ENCODE data around the gene PRR5L. TPM values are rescaled to one million over a fixed set of nuclear protein-coding genes. Genes with fewer than 3 reads are reported as not detected.
A peak's percentile ranks its signal among the peaks of the same experiment; 100 is the strongest.

The PRR5L gene
- total RNA-seq, 2 donors from 2014 or later, result 172 to 533 TPM

- Mint-ChIP-seq H3K36me3 (no peaks in the 10 kb centered on the region), H3K4me3 (no peak overlapping the region), H3K4me1 (ENCODE audit: low read depth in 2 of 2) (peaks cover 4 to 17% of the 10 kb centered on the region in 2 donors), H3K27ac (peak overlapping the region in 1 of 2 donors; percentile 61), H3K9me3 (no peaks in the 10 kb centered on the region), H3K27me3 (peaks cover 0 to 6% of the 10 kb centered on the region in 2 donors)
- DNase-seq (ENCODE audit: low spot score) (no peak), ATAC-seq (no peak)
Measured at GRCh38 chr11:36296884-36297543, 926 bp downstream of the PRR5L start.

GRCh38 chr11:36300650-36301049 is 4.6 kb downstream of the PRR5L start:
- no peaks in the 10 kb centered on the region for H3K9me3 Mint-ChIP-seq
- H3K4me3 Mint-ChIP-seq, result no peak overlapping the region
- H3K27ac Mint-ChIP-seq, result peak overlapping the region in 1 of 2 donors; percentile 28
- no peak for DNase-seq (ENCODE audit: low spot score)
- ATAC-seq, result no peak
- H3K4me1 Mint-ChIP-seq (ENCODE audit: low read depth in 2 of 2), result peaks cover 0 to 6% of the 10 kb centered on the region in 2 donors
- peaks cover 0 to 6% of the 10 kb centered on the region in 2 donors for H3K27me3 Mint-ChIP-seq
- no peaks in the 10 kb centered on the region for H3K36me3 Mint-ChIP-seq

DNA sequence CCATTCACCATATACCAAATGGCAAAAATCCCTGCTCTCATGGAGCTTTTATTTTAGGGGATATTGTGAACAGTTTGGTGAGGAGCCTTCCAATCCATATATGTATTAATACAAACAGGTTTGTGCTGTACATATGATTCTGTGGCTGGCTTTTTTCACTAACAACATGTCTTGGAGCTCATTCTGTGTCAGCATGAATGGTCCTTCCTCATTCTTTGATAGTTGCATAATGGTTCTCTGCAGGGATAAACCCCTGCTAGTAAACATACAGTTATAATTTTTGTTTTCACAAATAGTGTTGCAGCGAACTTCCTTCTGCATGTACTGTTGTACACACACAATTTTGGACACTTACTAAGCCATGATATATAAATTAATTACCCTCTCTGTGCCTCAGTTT is 8.3 kb downstream of the PRR5L start:
- H3K4me1 Mint-ChIP-seq (ENCODE audit: low read depth in 2 of 2), result peaks cover 21 to 25% of the 10 kb centered on the region in 2 donors
- DNase-seq (ENCODE audit: low spot score) (no peak), ATAC-seq (no peak)
- H3K4me3 Mint-ChIP-seq, result no peak overlapping the region
- peaks cover 0 to 4% of the 10 kb centered on the region in 2 donors for H3K27me3 Mint-ChIP-seq
- H3K36me3 Mint-ChIP-seq, result no peaks in the 10 kb centered on the region
- H3K27ac Mint-ChIP-seq, result no peak overlapping the region
- H3K9me3 Mint-ChIP-seq, result no peaks in the 10 kb centered on the region

DNA sequence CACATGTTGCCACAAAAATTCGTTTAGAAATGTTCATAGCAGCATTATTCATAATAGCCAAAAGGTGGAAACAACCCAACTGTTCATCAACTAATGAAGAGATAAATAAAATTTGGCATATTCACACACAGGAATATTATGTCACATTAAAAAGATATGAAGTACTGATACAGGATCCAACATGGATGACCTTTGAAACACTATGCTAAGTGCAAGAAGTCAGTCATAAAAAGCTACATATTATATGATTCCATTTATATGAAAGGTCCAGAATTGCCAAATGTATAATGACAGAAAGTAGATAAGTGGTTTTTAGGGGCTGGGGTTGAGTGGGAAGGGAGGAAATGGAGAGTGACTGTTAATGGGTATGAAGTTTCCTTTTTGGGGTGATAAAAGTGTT is 9.0 kb downstream of the PRR5L start:
- Mint-ChIP-seq H3K27ac (no peak overlapping the region), H3K4me3 (no peak overlapping the region), H3K36me3 (no peaks in the 10 kb centered on the region), H3K9me3 (no peaks in the 10 kb centered on the region), H3K27me3 (peaks cover 0 to 4% of the 10 kb centered on the region in 2 donors), H3K4me1 (ENCODE audit: low read depth in 2 of 2) (peaks cover 21 to 25% of the 10 kb centered on the region in 2 donors)
- ATAC-seq (no peak), DNase-seq (ENCODE audit: low spot score) (no peak)

DNA sequence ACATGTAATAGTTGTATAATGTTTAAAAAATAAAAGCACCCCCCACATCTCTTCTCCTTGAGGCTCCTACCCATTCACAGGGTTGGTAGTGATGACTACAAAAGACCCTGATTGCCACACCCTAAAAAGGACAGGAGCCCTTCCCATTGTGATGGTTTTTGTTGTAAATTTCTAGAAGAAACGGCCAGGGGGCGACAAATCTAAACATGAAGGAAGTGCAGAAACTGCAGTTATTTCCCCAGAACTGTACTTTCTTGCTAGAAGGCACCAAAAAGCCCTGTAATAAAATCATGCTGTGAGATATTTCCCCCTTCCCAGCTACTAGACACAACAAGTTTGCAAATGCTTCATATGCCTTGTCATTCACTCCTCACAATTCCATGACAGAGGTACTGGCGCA is 10.8 kb downstream of the PRR5L start:
- Mint-ChIP-seq H3K9me3 (no peaks in the 10 kb centered on the region), H3K4me1 (ENCODE audit: low read depth in 2 of 2) (peaks cover 25 to 31% of the 10 kb centered on the region in 2 donors), H3K27ac (peak overlapping the region; percentile 5 to 60), H3K27me3 (no peaks in the 10 kb centered on the region), H3K36me3 (no peaks in the 10 kb centered on the region), H3K4me3 (no peak overlapping the region)
- no peak for DNase-seq (ENCODE audit: low spot score)
- peak in 1 of 2 donors; percentile 66 for ATAC-seq

GRCh38 chr11:36308577-36308976 is 12.5 kb downstream of the PRR5L start:
- no peaks in the 10 kb centered on the region for H3K27me3 Mint-ChIP-seq
- peak overlapping the region in 1 of 2 donors; percentile 34 for H3K27ac Mint-ChIP-seq
- no peak for DNase-seq (ENCODE audit: low spot score)
- peaks cover 41 to 46% of the 10 kb centered on the region in 2 donors for H3K4me1 Mint-ChIP-seq (ENCODE audit: low read depth in 2 of 2)
- no peaks in the 10 kb centered on the region for H3K36me3 Mint-ChIP-seq
- no peak for ATAC-seq
- no peaks in the 10 kb centered on the region for H3K9me3 Mint-ChIP-seq
- no peak overlapping the region for H3K4me3 Mint-ChIP-seq

- H3K36me3 Mint-ChIP-seq, result no peaks in the 10 kb centered on the region
- no peak for ATAC-seq
- H3K9me3 Mint-ChIP-seq, result no peaks in the 10 kb centered on the region
- peak overlapping the region in 1 of 2 donors; percentile 2 for H3K27ac Mint-ChIP-seq
- H3K4me3 Mint-ChIP-seq, result no peak overlapping the region
- H3K4me1 Mint-ChIP-seq (ENCODE audit: low read depth in 2 of 2), result peaks cover 41 to 49% of the 10 kb centered on the region in 2 donors
- no peak for DNase-seq (ENCODE audit: low spot score)
- H3K27me3 Mint-ChIP-seq, result no peaks in the 10 kb centered on the region
Measured at GRCh38 chr11:36309779-36310178, 13.7 kb downstream of the PRR5L start.

- Mint-ChIP-seq H3K9me3 (no peaks in the 10 kb centered on the region), H3K36me3 (no peaks in the 10 kb centered on the region), H3K4me3 (peak overlapping the region; percentile 20), H3K27me3 (peaks cover 0 to 4% of the 10 kb centered on the region in 2 donors), H3K4me1 (ENCODE audit: low read depth in 2 of 2) (peaks cover 33 to 35% of the 10 kb centered on the region in 2 donors), H3K27ac (peak overlapping the region in 1 of 2 donors; percentile 79)
- ATAC-seq (peak; percentile 26 to 52), DNase-seq (ENCODE audit: low spot score) (no peak)
Measured at GRCh38 chr11:36311926-36312595, 16.0 kb downstream of the PRR5L start.

- peak overlapping the region; percentile 20 for H3K4me3 Mint-ChIP-seq
- no peaks in the 10 kb centered on the region for H3K9me3 Mint-ChIP-seq
- DNase-seq (ENCODE audit: low spot score) (no peak), ATAC-seq (peak; percentile 84 to 88)
- no peaks in the 10 kb centered on the region for H3K36me3 Mint-ChIP-seq
- peaks cover 0 to 7% of the 10 kb centered on the region in 2 donors for H3K27me3 Mint-ChIP-seq
- H3K27ac Mint-ChIP-seq, result peak overlapping the region in 1 of 2 donors; percentile 79
- H3K4me1 Mint-ChIP-seq (ENCODE audit: low read depth in 2 of 2), result peaks cover 27 to 29% of the 10 kb centered on the region in 2 donors
Measured at GRCh38 chr11:36312611-36313472, 16.8 kb downstream of the PRR5L start.

GRCh38 chr11:36313750-36314433 is 17.8 kb downstream of the PRR5L start:
- Mint-ChIP-seq H3K9me3 (no peaks in the 10 kb centered on the region), H3K27me3 (peaks cover 7 to 9% of the 10 kb centered on the region in 2 donors), H3K4me3 (no peak overlapping the region), H3K27ac (peak overlapping the region in 1 of 2 donors; percentile 79), H3K36me3 (no peaks in the 10 kb centered on the region), H3K4me1 (ENCODE audit: low read depth in 2 of 2) (peaks cover 22 to 25% of the 10 kb centered on the region in 2 donors)
- no peak for DNase-seq (ENCODE audit: low spot score)
- no peak for ATAC-seq

- H3K27me3 Mint-ChIP-seq, result peaks cover 7 to 9% of the 10 kb centered on the region in 2 donors
Measured at GRCh38 chr11:36314434-36314767, 18.3 kb downstream of the PRR5L start.

DNA sequence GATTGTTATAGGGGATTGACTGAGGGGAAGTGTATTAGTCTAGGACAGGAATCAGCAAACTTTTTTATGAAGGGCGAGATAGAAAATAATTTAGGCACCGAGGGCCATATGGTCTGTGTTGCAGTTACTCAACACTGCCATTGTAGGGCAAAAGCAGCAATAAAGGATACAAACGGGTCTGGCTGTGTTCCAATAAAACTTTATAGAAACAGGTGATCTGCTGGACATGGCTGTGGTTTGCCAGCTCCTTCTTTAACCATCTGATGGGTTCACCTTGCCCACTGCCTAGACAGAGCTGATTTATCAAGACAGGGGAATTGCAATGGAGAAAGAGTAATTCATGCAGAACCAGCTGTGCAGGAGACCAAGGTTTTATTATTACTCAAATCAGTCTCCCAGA is 20.0 kb downstream of the PRR5L start:
- Mint-ChIP-seq H3K27ac (no peak overlapping the region), H3K4me1 (ENCODE audit: low read depth in 2 of 2) (peaks cover 20 to 26% of the 10 kb centered on the region in 2 donors)

More at GRCh38 chr11:36314434-36314767, 18.3 kb downstream of the PRR5L start:
- H3K27ac Mint-ChIP-seq, result no peak overlapping the region
- ATAC-seq (no peak), DNase-seq (ENCODE audit: low spot score) (no peak)
- no peaks in the 10 kb centered on the region for H3K9me3 Mint-ChIP-seq
- H3K4me1 Mint-ChIP-seq (ENCODE audit: low read depth in 2 of 2), result peaks cover 20 to 26% of the 10 kb centered on the region in 2 donors
- no peak overlapping the region for H3K4me3 Mint-ChIP-seq
- no peaks in the 10 kb centered on the region for H3K36me3 Mint-ChIP-seq

DNA sequence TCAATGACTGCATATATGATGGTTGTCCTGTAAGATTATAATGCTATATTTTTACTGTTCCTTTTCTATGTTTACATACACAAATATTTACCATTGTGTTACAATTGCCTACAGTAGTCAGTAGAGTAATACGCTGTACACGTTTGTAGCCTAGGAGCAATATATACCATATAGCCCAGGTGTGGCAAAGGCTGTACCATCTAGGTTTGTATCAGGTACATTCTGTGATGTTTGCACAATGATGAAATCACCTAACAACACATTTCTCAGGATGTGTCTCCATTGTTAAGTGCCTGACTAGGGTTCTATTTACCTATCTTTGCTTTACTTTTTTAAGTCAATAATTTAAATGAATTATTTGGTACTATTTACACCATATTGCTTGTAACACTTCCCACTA is 21.9 kb downstream of the PRR5L start:
- ATAC-seq (no peak), DNase-seq (ENCODE audit: low spot score) (no peak)
- Mint-ChIP-seq H3K9me3 (no peaks in the 10 kb centered on the region), H3K27me3 (peaks cover 7 to 9% of the 10 kb centered on the region in 2 donors), H3K36me3 (no peaks in the 10 kb centered on the region), H3K4me3 (no peak overlapping the region), H3K4me1 (ENCODE audit: low read depth in 2 of 2) (peaks cover 6 to 11% of the 10 kb centered on the region in 2 donors), H3K27ac (no peak overlapping the region)

More for the DNA sequence above, 20.0 kb downstream of the PRR5L start:
- H3K9me3 Mint-ChIP-seq, result no peaks in the 10 kb centered on the region
- peaks cover 7 to 9% of the 10 kb centered on the region in 2 donors for H3K27me3 Mint-ChIP-seq
- ATAC-seq, result no peak
- no peak overlapping the region for H3K4me3 Mint-ChIP-seq
- no peak for DNase-seq (ENCODE audit: low spot score)
- H3K36me3 Mint-ChIP-seq, result no peaks in the 10 kb centered on the region
